Measurements from ENCODE around the gene CFAP53.

CFAP53 gene

DNA sequence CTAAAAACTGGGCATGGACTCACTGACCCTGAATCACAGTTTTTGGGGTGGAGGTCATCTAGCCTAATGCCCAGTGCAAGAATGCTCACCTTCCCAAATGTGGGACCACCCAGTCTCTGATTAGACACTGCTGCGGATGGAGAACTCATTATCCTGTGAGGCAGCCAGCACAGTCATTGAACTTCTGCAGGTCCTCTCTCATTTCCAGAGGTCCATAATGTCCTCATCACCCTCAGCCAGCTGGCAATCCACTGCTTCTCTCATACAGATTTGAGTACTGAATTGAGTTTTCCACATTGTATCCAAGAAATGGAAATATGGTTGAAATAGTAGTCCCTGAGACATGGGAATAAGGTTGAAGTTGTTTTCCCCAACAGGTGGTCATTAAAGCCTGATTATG is 66.4 kb downstream of the CFAP53 start:
- in situ Hi-C loops (cut with MboI; ENCODE audit: low pct_unique_long_range_greater_than_20kb, low sequenced_read_pairs) = no loop called here

DNA sequence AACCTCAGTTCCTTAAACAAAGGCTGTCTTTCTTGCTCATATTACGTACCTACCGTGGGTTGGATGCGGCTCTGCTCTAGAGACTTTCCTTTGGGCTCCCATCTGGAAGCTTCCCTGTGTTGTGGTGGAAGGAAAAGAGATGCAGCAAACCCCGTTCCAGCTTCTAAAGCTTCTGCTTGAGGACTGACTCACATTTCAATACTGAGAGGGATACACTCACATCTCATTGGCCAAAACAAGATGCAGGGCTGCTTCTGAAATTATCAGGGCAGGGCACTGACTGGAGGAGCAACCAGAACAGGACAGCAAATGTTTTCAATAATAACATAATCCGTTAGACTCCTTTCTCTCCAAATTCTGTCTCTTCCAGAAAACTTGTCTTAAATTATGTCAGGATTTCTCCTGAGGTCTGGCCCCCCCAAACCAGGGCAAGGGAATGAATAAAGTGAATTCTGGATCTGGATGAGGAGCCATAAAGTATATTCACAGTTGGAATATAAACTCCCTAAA is 66.9 kb downstream of the CFAP53 start:
- in situ Hi-C loops (cut with MboI; ENCODE audit: low pct_unique_long_range_greater_than_20kb, low sequenced_read_pairs) = no loop called here
- DNase-seq = no peak

More for the DNA sequence above, 66.4 kb downstream of the CFAP53 start:
- DNase-seq = no peak

DNA sequence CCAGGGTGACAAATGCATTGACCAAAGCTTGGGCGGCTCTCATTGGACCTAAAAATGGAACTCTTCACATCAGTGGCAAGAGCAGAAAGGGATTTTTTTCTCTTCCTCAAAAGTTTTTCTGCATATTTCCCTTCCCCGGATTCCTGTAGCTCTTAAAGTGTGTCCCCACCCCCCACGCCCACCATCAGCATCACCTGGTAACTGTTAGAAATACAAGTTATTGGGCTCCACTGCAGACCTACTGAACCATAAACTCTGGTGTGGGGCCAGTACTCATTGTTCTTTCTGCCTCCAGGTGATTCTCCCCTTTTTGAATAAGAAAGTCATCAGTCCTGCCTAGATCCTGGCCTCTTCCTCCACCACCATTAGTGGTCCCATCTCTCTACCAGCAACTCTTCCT is 70.0 kb downstream of the CFAP53 start:
- no peak for DNase-seq
- in situ Hi-C loops (cut with MboI; ENCODE audit: low pct_unique_long_range_greater_than_20kb, low sequenced_read_pairs) = no loop called here

DNA sequence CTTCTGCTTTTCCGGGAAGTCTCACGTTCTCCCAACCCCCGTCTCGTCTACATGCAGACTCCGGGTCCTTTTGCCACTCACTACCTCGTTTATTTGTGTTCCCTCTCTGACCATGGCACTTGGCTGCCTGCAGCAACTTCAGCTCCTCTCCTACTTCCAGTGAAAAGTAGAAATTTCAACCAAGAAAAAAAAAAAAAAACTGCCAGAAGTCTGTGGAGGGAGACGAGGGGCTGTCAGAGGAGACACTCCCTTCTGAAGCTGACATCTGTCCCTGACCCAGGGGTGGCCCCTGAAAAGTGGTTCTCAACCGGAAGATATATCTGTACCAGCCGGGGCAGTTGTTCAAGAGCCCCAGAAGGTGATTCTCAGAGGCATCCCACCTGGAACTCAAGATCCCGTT is 70.6 kb downstream of the CFAP53 start:
- DNase-seq = no peak
- in situ Hi-C loops (cut with MboI; ENCODE audit: low pct_unique_long_range_greater_than_20kb, low sequenced_read_pairs) = no loop called here

DNA sequence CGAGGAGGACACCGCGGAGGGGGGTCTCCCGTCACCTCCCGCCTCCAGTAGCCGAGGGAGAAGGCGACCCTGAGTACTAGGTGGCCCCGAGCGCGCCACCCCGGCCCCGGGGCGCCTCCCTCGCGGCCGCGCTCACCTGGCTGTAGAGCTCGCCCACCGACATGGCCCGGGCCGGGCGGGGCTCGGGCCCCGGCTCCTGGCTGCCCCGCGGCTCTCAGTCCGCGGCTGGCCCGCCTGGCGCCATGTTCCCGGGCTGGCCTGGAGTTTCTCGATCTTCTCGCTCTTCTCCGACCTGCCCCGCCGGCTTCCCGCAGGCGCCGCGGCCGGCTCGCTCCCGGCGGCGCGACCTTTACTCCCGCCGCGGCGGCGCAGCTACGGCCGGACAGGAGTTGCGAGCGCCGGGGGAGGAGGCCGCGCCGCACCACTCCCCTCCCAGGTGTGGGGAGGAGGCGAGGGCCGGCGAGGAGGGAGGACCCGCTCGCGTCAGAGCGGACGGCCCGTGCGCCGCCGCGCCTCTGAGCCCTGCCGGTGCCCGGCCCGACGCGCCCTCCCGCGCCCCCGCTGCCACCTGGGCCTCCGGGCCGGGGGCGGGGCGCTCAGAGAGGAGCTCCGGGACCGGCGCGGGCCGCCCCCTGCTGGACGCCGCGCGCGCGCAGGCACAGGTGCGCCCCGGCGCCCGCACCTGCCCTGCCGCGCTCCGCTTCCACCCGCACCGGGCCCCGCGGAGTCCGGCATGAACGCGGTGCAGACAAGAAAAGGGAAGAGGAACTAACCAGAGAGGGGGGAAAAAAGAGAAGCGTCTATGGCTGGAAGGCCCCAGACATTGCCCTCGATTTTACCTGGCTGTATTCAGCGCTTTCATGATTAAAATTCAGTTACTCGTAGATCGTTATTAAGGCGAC is 71.4 kb downstream of the CFAP53 start, which contains the start of gene MYO5B:
Gene MYO5B, minus strand, starts transcription at position 517 of the 902 bp plus-strand sequence. Its CDS starts 354 bp downstream, at position 163.
- DNase-seq = peak; percentile 22
- in situ Hi-C loops (cut with MboI; ENCODE audit: low pct_unique_long_range_greater_than_20kb, low sequenced_read_pairs) = no loop called here

DNA sequence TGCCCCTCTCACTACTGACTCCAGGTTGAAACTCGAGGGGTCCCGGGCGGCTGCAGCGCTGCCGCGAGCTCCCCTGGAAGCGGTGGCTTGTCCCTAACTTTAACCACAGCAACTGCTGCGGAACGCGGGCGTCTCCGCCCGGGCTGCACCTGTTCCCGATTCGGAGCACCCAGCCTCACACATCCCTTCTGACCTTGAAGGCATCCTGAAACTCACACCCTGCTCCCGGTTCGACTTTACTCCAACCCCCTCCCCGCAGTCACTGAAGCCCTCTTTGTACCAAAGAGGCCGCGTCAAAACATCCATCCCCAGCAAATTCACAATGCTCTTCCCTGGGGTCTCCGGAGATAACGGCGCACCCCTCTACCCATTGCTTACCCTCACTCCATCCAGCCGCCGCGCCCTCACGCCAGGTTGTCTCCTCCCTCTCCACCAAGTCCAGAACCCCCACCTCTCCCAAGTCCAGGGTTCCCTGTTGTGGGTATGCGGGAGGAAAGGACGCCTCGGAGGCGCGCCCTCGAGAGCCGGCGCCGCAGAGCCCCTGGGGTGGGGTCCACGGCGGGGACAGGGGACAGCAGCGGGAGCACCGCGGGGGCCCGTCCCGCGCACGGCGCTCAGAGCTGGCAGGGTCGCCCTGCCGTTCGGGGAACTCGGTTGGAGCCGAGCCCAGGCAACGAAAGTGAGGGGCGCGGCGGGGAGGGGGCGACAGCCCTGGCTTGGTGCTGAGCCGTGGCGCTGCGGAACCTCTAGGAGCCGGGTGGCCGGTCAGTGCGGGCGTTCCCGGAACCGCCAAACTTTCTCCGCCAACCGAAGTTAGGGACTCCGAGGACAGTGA is 72.3 kb downstream of the CFAP53 start:
- in situ Hi-C loops (cut with MboI; ENCODE audit: low pct_unique_long_range_greater_than_20kb, low sequenced_read_pairs) = no loop called here

DNA sequence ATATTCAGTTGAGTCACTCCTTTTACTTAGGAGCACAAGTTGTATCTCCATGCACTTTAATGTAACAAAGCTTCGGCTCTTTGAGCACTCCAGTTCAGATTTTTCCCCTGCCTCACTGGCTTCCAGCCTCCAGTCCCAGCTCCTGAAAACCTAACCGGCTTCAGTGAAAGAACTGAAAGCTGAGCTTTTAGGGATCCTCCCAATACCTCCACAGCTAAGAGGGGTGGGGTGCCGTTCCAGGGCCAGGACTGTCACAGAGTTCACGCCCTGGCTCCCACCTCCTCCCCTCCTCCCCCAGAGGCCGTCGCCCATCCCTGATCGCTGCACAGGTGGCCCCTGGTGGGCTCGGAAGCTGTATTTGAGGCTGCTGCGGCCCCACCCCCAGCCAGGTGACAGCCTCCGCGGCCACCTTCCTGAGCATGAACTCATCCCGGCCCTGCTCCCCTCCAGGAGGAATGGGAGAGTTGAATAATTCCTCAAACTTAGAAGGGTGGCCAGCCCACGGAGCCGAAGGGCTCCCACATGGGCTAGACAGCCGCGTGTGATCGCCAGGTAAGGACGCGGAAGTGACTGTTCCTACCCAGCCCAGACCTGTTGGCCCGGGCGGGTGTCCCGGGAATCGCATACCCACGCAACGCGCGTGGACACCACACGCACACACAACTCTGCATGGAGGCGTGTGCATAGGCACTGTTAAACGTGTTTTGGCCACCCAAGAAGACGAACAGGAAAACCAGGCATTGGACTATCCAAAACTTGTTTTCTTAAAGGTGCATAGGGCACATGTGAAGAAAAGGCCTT is 73.1 kb downstream of the CFAP53 start:
- in situ Hi-C loops (cut with MboI; ENCODE audit: low pct_unique_long_range_greater_than_20kb, low sequenced_read_pairs) = no loop called here

More for the DNA sequence above, 72.3 kb downstream of the CFAP53 start:
- DNase-seq = no peak

DNA sequence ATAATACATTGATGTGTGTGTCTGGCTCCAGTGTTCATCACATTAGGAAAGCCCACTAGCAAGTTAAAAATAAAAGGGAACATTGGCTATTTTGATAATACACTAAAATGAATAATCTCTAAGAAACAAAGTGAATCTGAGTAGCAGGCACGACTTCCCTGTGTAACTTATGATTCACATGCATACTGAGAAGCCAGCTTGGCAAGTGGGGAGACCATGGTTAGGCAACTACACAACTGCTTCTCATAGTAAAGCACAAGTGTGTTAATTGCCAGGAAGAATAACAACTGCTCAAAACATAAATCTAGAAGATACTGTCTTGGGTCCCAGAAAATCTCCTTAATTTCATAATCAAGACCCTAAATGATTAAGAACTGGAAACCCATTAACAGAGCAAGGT is 75.4 kb downstream of the CFAP53 start:
- in situ Hi-C loops (cut with MboI; ENCODE audit: low pct_unique_long_range_greater_than_20kb, low sequenced_read_pairs) = no loop called here

More for the DNA sequence above, 73.1 kb downstream of the CFAP53 start:
- DNase-seq = no peak

DNA sequence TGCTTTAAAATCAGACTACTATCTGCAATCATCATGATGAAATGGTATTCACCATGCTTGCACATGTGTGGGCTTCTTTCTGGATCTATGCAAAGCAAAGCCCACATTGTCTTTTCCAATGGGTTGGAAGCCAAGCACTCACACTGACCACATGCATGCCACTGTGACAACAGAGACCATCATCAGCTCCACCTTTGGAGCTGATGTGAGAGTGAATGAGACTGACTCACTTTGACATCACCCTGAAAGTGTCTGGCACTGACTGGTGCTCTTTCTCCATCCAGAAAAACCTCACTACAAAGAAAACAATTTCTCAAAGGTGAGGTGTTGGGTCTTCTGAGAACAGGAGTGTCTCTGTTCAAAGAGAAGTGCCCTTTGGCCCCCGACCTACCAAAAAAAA is 76.1 kb downstream of the CFAP53 start:
- in situ Hi-C loops (cut with MboI; ENCODE audit: low pct_unique_long_range_greater_than_20kb, low sequenced_read_pairs) = no loop called here
- no peak for DNase-seq

More for the DNA sequence above, 75.4 kb downstream of the CFAP53 start:
- no peak for DNase-seq

DNA sequence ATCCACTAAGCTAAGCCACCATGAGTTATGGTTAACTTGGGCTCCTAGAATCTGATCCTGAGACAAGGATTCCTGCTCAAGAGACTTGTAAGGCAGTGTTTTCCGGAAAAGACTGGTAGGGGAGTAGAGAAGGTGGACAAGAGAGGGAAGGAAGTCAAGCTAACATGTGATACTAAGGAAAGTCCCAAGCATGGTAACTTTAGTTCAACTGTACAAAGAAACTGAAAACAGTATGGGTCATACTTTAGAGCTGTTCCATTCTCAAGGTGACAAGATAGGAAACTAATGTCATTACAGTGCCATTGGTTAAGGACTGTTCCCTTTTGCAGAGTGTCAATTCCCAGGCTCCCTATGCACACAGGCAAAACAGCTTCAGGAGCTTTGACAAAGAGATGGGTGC is 77.1 kb downstream of the CFAP53 start:
- DNase-seq = no peak
- in situ Hi-C loops (cut with MboI; ENCODE audit: low pct_unique_long_range_greater_than_20kb, low sequenced_read_pairs) = no loop called here

DNA sequence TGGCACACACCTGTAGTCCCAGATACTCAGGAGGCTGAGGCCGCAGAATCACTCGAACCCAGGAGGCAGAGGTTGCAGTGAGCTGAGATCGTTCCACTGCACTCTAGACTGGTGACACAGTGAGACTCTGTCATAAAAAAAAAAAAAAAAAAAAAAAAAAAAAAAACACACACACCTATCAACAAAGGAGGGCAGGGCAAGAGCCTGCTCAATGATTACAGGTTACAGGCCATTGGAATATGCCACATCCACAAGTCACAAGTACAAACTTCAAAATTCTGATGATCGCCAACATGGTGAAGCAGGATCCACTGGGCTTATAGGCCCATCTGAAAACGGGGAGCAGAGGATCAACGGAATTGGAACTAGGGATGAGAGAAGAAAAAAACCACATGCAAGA is 77.6 kb downstream of the CFAP53 start:
- in situ Hi-C loops (cut with MboI; ENCODE audit: low pct_unique_long_range_greater_than_20kb, low sequenced_read_pairs) = no loop called here
- DNase-seq = no peak

DNA sequence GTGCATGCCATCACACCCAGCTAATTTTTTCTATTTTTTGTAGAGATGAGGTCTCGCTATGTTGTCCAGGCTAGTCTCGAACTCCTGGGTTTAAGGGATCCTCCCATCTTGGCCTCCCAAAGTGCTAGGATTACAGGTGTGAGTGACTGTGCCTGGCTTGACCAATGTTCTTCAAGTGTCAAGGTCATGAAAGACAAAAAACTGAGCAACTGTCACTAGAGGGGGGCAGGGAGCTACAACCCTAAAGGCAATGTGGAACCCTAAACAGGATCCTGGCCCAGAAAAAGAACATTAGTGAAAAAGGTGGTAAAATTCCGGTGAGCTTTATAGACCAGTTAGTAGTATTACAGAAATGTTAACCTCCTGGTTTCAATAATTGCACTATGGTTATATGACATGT is 78.6 kb downstream of the CFAP53 start:
- DNase-seq = no peak
- in situ Hi-C loops (cut with MboI; ENCODE audit: low pct_unique_long_range_greater_than_20kb, low sequenced_read_pairs) = no loop called here

DNA sequence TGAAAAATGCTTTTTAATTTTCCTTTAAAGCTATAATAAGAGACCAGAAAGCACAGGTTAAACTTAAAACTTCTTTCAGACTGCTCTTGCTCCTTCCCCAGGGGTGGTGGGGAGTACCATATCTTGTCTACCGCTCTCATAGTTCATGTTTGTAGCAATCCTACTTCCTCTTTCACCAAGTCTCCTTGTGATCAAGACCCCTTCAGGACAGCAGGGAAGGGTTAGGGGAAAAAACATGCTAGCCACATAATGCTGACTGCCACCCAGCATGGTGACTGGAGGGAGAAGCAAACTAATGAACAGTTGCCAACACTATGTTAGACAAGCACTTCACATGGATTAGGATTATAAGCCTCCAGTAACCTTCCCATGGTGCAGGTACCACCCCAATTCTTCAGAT is 79.9 kb downstream of the CFAP53 start:
- in situ Hi-C loops (cut with MboI; ENCODE audit: low pct_unique_long_range_greater_than_20kb, low sequenced_read_pairs) = no loop called here
- no peak for DNase-seq

DNA sequence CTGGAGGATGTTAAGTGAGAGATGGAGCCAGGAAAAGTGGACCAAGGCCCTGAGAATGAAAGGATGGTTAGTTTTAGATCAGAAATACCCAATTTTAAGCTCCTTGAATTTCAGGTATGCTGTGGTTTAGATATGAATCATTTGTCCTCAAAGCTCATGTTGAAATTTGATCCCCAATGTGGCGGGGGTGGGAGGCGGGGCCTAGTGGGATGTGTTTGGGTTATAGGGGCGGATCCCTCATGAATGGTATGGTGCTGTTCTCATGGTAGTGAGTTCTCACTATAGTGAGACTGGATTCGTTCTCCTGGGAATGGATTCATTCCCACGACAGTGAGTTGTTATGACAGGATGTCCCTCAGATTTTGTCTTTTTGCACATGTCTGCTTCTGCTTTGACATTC is 82.7 kb downstream of the CFAP53 start:
- DNase-seq = no peak
- in situ Hi-C loops (cut with MboI; ENCODE audit: low pct_unique_long_range_greater_than_20kb, low sequenced_read_pairs) = no loop called here

DNA sequence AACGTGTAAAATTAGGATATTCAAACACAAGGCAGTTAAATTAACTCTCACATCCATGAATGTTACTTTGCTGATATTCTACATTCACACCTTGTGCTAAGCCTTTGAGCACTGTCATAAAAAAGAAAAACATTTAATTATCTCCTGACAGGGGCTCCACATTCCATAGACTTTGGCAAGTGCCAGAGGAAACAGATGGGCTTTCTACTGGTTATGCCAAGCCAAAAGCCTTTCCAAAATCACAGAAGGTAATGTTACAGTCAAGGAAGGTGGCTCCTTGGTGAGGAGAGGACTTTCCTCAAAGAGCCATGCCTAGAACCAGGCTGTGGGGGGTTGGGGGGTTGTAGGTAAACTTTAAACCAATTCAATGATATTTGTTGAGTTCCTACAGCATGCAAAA is 83.8 kb downstream of the CFAP53 start:
- in situ Hi-C loops (cut with MboI; ENCODE audit: low pct_unique_long_range_greater_than_20kb, low sequenced_read_pairs) = no loop called here
- DNase-seq = no peak

DNA sequence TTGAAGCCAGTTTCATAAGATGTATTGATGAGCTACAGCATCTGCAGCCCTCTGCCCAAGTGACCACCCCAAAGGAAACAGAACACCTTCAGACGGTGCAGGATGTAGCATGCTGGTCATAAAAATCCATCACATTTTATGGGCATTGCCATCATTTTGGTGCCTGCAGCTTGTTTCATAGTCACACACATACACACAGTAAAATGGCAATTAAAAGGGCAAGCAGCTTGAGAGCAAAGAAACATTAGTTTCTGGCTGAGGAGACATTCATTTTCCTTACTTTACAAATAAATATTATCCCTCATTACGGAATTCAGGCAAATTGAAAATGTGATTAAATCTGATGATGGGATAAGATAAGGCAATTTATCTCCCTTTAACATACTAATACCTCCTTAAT is 84.7 kb downstream of the CFAP53 start:
- in situ Hi-C loops (cut with MboI; ENCODE audit: low pct_unique_long_range_greater_than_20kb, low sequenced_read_pairs) = no loop called here
- DNase-seq = no peak

DNA sequence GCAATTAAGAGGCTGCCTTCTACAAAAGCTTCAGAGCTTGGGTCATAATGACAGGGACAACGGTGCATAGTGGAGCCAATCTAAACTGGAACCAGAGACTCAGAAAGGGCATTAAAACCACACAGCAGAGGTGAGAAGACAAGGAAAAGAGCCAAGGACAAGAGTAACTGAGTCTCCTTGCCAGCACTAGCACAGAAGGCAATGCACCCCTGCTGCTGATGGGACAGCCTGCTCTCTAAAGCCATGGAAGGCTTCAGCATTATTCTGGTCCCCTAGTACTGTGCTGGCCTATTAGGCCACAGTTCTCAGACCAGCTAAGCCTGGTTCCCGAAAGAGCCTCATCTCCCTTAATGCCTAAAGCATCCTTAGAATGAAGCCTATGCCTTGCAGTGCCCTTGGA is 86.8 kb downstream of the CFAP53 start:
- no peak for DNase-seq
- in situ Hi-C loops (cut with MboI; ENCODE audit: low pct_unique_long_range_greater_than_20kb, low sequenced_read_pairs) = no loop called here

DNA sequence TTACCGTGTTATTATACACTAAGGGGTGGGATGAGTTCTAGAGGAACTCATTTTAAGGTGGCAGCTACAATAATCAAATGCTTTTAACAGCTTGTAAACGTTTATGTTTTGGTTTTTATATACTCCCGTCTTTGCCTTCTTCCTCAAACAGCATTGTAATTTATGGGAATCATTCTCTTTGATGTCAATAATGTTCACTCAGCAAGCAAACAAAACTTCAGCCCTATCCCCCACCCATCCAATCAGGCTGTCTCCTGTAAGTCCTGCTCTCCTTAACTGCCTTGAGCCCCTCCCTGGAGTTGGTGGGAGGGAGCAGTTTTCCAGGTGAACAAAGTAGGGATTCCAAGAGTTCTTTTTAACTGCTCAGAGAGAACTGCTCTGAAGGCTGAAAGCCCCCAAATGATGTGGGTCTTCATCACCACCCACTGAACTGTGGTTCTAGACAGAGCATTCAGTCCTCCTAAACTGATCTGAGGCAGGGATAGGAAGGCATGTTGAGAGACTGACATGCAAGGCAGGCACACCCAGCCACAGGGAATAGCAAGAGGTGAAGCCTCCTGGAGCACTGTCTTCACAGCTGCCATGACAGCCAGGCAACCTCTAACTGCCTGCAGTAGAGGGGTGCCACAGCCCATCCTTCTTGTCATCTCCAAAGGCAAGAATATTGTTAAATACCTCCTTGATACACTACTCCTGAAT is 88.9 kb downstream of the CFAP53 start:
- in situ Hi-C loops (cut with MboI; ENCODE audit: low pct_unique_long_range_greater_than_20kb, low sequenced_read_pairs) = no loop called here
- no peak for DNase-seq
